ENCODE measurements around the gene RBM12. TPM values are rescaled to one million over a fixed set of nuclear protein-coding genes. Genes with fewer than 3 reads are reported as not detected.

The RBM12 gene
- polyA plus RNA-seq, 1 donor (not counting 4 experiments of a cell fraction or from before 2014, with no cell fraction given): 98.9 TPM

DNA sequence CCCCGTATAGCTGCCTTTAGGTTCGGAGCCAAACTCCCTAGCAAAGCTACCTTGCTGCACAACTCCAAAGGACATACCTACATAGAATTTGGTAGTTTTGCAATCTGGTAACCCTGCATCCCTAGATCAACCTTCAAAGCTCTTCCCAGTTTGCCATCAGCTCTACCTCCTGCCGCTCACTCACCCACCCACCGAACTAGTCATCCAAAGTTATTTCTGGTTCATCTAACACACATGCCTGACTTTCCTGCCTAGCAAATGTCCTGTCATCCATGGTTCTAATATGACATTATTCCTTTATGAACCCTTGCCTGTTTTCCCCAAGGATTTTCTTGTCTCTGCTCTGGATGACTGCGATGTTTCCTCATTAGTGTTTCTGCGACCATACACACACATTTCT lies 27.4 kb downstream of the RBM12 start:
- FAIRE-seq: no peak
- Histone ChIP-seq H3K36me3 (ENCODE audit: control insufficient read depth in 2 of 2, extremely low read depth in 1 of 2, insufficient read depth in 2 of 2, low read length in 2 of 2) (peaks cover 5% of the 10 kb centered on the region in 2 experiments), H3K27ac (ENCODE audit: control insufficient read depth, insufficient read depth, low read length) (no peak overlapping the region), H3K9me3 (ENCODE audit: control insufficient read depth, low read depth, low read length) (no peaks in the 10 kb centered on the region), H3K4me2 (ENCODE audit: control insufficient read depth, extremely low read depth, insufficient read depth, low read depth, low read length) (no peak overlapping the region), H3K27me3 (ENCODE audit: control insufficient read depth, extremely low read depth, insufficient read depth, low read length) (no peaks in the 10 kb centered on the region), H3K9ac (ENCODE audit: control insufficient read depth, extremely low read depth, insufficient read depth, low read length) (no peak overlapping the region), H3K9me1 (ENCODE audit: control insufficient read depth, extremely low read depth, insufficient read depth, low read length) (no peaks in the 10 kb centered on the region), H3K4me1 (ENCODE audit: control insufficient read depth, extremely low read depth, insufficient read depth, low read length) (no peaks in the 10 kb centered on the region), H3K79me2 (ENCODE audit: control insufficient read depth, insufficient read depth, low read length) (peaks cover 49% of the 10 kb centered on the region), H4K20me1 (ENCODE audit: control insufficient read depth, extremely low read depth, insufficient read depth, low read length) (peaks cover 6% of the 10 kb centered on the region), H3K4me3 (ENCODE audit: control insufficient read depth in 2 of 3, extremely low read depth in 1 of 3, insufficient read depth in 2 of 3, low read depth in 1 of 3, low read length in 3 of 3) (no peak overlapping the region), H2AFZ (ENCODE audit: control insufficient read depth, low read length) (no peak overlapping the region)
- dilution Hi-C loops (cut with MboI; ENCODE audit: extremely low pct_ligation_motif_present, low sequenced_read_pairs): no loop called here
- TF ChIP-seq CTCF (optimal IDR thresholded peaks at IDR 0.05 in 1 of 3, IDR thresholded peaks at IDR 0.05 in 1 of 3, conservative IDR thresholded peaks at IDR 0.05 in 1 of 3; ENCODE audit: extremely low read depth in 1 of 3, insufficient read depth in 2 of 3, low read length in 3 of 3) (no peak), EZH2 (IDR thresholded peaks at IDR 0.05; ENCODE audit: low read length) (no peak)
- no peak for DNase-seq (ENCODE audit: low read depth, low spot score)

GRCh38 chr20:35636095-35636494 lies 28.6 kb downstream of the RBM12 start:
- H4K20me1 ChIP-seq (ENCODE audit: control insufficient read depth, extremely low read depth, insufficient read depth, low read length): peaks cover 5% of the 10 kb centered on the region
- H3K9me3 ChIP-seq (ENCODE audit: control insufficient read depth, low read depth, low read length): no peaks in the 10 kb centered on the region
- DNase-seq (ENCODE audit: low read depth, low spot score) (no peak), FAIRE-seq (no peak)
- no peak overlapping the region for H2AFZ ChIP-seq (ENCODE audit: control insufficient read depth, low read length)
- peaks cover 9 to 13% of the 10 kb centered on the region in 2 experiments for H3K36me3 ChIP-seq (ENCODE audit: control insufficient read depth in 2 of 2, extremely low read depth in 1 of 2, insufficient read depth in 2 of 2, low read length in 2 of 2)
- no peak overlapping the region for H3K4me3 ChIP-seq (ENCODE audit: control insufficient read depth in 2 of 3, extremely low read depth in 1 of 3, insufficient read depth in 2 of 3, low read depth in 1 of 3, low read length in 3 of 3)
- no peaks in the 10 kb centered on the region for H3K9me1 ChIP-seq (ENCODE audit: control insufficient read depth, extremely low read depth, insufficient read depth, low read length)
- H3K27ac ChIP-seq (ENCODE audit: control insufficient read depth, insufficient read depth, low read length): no peak overlapping the region
- TF ChIP-seq CTCF (optimal IDR thresholded peaks at IDR 0.05 in 1 of 3, IDR thresholded peaks at IDR 0.05 in 1 of 3, conservative IDR thresholded peaks at IDR 0.05 in 1 of 3; ENCODE audit: extremely low read depth in 1 of 3, insufficient read depth in 2 of 3, low read length in 3 of 3) (no peak), EZH2 (IDR thresholded peaks at IDR 0.05; ENCODE audit: low read length) (no peak)
- H3K79me2 ChIP-seq (ENCODE audit: control insufficient read depth, insufficient read depth, low read length): peaks cover 41% of the 10 kb centered on the region
- no peak overlapping the region for H3K9ac ChIP-seq (ENCODE audit: control insufficient read depth, extremely low read depth, insufficient read depth, low read length)
- H3K4me1 ChIP-seq (ENCODE audit: control insufficient read depth, extremely low read depth, insufficient read depth, low read length): no peaks in the 10 kb centered on the region
- no peaks in the 10 kb centered on the region for H3K27me3 ChIP-seq (ENCODE audit: control insufficient read depth, extremely low read depth, insufficient read depth, low read length)
- no peak overlapping the region for H3K4me2 ChIP-seq (ENCODE audit: control insufficient read depth, extremely low read depth, insufficient read depth, low read depth, low read length)
- dilution Hi-C loops (cut with MboI; ENCODE audit: extremely low pct_ligation_motif_present, low sequenced_read_pairs): no loop called here

All from keratinocyte (primary cell).